GM18508 (cell line): ENCODE measurements around the gene SLC6A9.

Experiments
- ATAC-seq: cut with Tn5 transposase; IDR thresholded peaks from one replicate; pipeline ENCODE4 v1.9.1; 2021; ENCODE audit warnings: moderate number of reproducible peaks; ENCODE audit not compliant: insufficient read depth, unreplicated experiment

The SLC6A9 gene

GRCh38 chr1:44031252-44032169 lies at the start of gene SLC6A9:
Gene SLC6A9 (minus strand): TSS chr1:44031462. CDS start chr1:44024277, 7,185 bp downstream.
- no peak for ATAC-seq

DNA sequence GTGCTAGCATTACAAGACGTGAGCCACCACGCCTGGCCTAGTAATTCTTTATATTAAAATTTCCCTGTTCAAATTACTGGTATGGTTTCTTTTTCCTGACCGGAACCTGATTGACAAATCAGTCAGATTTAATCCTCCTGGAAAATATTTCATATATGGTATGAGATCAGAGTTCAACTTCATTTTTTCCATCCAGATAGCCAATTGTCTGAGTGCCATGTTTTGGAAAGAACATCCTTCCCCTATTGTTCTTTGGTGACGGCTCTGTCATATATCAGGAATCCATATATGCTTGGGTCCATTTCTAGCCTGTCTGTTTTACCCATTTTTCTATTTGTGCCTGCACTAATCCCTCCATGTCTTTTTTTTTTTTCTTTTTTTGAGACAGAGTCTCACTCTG lies 48.3 kb upstream of the SLC6A9 start:
- ATAC-seq, result no peak

DNA sequence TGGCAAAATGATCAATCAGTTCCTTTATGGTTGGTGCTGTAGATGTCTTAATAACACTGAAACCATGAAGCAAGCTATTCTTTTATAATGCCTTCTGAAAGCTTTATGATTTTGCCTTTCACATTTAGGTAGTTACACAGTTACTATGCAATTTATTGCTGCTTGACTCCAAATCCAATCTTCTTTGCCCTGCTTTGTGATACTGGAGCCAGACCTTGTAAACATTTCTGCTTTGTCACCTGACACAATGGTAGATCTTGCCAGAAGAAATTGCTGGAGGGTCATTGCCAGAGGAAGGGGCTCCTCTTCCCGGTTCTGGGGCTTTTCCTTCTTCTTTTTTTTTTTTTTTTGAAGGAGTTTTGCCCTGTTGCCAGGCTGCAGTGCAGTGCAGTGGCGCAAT lies 46.8 kb upstream of the SLC6A9 start:
- no peak for ATAC-seq

- no peak for ATAC-seq
Observed at GRCh38 chr1:44077421-44077820, 46.2 kb upstream of the SLC6A9 start.

GRCh38 chr1:44076066-44076465 lies 44.8 kb upstream of the SLC6A9 start:
- ATAC-seq, result no peak

- ATAC-seq, result no peak
Observed at GRCh38 chr1:44074415-44074814, 43.2 kb upstream of the SLC6A9 start.

- ATAC-seq, result no peak
Observed at GRCh38 chr1:44073528-44073927, 42.3 kb upstream of the SLC6A9 start.

GRCh38 chr1:44072821-44073220 lies 41.6 kb upstream of the SLC6A9 start:
- ATAC-seq, result no peak

DNA sequence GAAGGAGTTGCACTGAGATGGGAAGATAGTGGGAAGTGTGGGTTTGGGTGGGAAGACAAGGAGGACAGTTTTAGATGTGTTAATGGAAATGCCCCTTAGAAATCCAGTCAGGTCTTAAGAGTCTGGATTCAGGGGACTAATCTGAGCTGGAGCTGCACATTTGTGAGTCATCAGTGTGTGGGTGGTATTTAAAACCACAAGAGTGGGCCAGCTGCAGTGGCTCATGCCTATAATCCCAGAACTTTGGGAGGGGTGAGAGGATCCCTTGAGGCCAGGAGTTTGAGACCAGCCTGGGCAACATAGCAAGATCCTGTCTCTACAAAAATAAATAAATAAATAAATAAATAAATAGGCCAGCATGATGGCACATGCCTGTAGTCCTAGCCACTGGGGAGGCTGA lies 40.9 kb upstream of the SLC6A9 start:
- ATAC-seq, result no peak

- ATAC-seq, result no peak
Observed at GRCh38 chr1:44071461-44071860, 40.2 kb upstream of the SLC6A9 start.

DNA sequence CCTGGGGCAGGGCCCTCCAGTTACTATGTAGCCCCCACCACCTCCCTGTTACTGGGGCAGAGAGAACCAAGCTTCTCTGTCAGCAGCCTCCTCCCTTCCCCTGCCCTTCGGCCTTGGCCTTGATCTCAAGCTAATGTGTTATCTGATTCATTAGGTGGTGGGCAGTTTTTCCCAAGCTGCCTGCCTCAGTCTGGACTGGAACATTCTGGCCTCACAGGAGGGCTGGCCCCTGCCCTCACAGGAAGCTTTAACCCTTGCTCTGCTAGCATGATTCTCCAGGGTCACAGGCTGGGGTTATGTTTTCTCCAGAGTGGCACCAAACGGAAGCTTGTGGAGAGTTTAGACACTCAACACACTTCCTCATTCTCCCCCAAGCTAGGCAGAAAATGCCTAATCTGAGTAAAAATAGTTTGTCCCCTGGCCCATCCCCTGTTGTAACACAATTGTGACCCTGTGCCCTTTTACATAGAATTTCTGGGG lies 37.2 kb upstream of the SLC6A9 start:
- no peak for ATAC-seq

DNA sequence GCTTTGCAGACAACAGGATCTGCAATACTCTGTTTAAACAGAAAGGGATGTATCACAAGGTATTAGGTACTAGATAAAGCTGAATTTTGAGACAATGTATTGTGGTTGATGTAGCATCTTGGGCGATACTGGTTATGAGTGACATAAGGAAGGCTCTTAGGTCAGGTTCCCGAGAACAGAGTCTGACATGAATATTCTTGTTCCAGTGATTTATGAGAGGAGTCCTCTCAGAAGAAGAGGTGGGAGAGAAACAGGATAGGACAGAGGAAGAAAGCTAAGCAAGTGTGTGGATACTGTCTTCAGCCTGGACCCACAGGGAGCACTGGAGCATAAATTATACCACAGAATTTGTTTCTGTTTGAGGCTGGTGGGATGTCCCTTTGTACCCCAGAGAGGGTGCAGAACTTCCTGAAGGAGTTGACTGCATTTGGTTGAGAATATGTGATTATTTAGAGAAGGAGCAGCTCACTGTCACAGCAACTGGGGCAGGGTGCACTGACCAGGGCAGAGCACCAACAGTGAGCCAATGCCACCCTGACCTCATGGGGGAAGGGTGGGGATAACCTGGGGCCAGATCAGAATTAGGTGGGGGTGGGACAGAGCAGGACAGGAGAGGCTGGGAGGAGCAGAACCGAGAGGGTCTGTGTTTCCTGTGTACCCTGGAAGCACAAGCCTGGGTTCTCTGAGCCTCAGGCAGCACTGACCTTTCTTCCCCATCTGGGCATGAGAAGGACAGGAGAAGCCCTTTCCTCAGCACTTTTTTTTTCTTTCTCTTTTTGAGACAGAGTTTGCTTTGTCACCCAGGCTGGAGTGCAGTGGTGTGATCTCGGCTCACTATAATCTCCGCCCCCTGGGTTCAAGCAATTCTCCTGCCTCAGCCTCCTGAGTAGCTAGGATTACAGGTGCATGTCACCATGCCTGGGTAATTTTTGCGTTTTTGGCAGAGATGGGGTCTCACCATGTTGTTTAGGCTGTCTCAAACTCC lies 36.3 kb upstream of the SLC6A9 start:
- no peak for ATAC-seq

DNA sequence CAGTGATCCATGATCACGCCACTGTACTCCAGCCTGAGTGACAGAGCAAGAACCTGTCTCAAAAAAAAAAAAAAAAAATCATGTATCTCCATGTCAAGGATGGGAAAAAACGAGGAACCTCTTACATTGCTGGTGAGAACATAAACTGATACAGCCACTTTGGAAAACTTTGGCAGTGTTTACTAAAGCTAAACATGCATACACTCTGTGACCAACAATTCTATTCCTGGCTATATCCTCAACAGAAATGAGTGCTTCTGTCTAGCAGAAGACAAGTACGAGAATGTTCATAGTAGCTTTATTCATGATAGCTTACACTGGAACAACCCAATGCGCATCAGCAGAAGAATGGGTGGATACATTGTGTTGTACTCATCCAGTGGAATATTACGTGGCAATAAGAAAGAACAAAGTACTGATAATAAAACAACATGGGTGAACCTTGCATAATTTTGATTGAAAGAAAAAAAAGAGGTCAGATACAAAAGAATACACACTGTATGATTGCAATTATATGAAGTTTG lies 31.5 kb upstream of the SLC6A9 start:
- no peak for ATAC-seq

DNA sequence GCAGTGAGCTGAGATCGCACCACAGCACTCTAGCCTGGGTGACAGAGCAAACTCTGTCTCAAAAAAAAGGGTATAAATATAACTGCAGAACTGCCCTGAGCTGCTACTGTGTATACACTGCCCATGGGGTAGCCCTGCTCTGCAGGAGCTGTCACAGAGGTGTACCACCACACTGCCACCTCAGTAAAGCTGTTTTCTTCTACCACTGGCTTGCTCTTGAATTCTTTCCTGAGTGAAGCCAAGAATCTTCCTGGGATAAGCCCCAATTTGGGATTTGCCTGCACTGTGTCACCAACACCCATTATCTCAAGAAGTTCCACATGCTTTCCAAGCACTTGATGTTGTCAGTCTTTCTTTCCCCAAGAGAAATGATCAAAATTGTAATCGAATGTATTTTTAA lies 30.6 kb upstream of the SLC6A9 start:
- no peak for ATAC-seq

- no peak for ATAC-seq
Observed at GRCh38 chr1:44060830-44061267, 29.6 kb upstream of the SLC6A9 start.

DNA sequence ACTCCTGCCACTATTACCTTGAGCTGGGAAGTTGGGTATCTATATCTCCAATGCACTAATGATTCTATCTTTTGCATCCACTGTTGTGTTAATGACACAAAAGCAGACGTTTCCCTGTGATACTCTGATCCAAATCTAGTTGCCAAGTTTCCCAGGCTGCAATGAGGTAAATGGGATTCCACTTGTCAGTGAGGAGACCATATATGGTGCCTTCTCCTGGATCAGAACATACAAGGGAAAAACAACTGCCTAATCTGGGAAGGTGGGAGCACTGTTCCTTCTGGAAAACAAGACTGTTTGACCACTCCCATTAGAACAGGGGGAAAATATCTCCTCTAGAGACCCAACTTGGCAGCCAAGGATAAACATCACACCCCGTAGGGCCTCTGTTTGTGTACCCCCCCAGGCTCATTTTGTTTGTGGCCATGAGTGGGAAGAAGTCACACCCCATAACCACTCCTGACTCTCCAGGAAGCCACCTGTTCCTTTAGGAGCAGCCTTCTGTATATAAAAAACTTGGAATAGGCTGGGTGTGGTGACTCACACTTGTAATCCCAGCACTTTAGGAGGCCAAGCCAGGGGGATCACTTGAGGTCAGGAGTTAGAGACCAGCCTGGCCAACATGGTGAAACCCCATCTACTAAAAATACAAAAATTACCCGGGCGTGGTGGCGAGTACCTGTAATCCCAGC lies 28.5 kb upstream of the SLC6A9 start:
- no peak for ATAC-seq

DNA sequence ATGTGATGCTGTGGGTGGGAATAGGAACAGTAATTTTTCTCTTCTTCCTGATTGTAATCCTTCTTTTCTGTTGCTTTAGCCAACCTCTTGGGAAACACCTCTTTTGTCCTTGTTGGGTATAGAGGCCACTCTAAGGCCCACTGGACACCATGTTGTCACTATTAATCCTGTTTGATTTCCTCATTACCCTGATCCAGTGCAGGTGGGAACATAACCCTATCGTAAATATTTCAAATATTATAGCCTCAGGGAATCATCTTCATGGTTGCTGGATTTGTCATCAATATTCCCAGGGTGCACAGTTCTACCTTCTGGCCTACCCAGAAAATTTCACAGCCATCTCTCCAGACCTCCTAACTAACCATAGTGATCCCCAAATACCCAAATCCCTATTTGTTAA lies 27.9 kb upstream of the SLC6A9 start:
- ATAC-seq, result no peak

DNA sequence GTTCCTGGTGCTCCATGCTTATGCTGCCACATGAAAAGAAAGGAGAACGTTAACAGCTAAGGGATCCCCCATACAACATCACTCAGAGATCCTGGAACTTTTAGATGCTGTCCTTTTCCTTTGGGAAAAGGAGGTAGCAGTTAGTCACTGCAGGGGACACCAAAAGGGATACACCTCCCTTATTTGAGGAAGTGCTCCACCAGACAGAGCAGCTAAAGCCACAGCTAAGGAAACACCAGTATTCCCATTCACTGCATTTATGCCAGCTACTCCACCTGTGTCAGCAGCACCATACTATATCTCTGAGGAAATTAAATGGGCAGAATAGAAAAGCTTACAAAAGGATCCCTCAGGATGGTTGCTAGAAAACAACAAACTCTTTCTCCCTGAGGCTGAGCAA lies 26.0 kb upstream of the SLC6A9 start:
- ATAC-seq, result no peak

DNA sequence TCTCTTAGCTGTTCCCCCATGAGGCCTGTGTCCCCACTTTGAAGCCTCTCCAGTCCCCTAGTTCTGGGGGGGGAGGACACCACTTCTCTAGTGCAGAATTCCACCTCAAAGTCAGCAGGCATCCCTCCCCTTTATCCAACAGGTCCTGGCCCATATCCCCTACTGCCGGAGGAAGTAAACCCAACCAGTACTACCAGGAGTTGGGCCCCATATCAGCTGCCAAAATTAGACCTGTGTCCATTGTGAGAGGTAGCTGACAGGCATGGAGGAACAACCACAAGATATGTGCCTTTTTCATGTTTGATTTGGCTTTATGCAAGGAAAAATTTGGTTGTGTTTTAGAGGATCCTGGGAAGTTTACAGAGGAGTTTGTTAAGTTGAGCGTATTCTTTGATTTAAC lies 22.1 kb upstream of the SLC6A9 start:
- no peak for ATAC-seq

DNA sequence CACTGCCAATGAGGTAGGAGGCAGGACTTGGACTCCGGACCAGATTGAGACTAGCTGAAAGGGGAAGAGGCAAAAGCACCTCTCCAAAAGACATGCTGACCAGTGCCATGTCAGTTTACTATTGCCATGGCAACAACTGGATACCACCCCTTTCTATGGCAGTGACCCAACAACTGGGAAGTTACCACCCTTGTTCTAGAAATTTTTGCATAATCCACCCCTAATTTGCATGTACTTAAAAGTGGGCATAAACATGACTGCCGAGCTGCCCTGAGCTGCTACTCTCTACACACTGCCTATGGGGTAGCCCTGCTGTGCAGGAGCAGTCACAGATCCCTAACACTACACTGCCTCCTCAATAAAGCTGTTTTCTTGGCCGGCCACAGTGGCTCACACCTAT lies 19.0 kb upstream of the SLC6A9 start:
- ATAC-seq, result no peak
